Ovary (tissue), 9 donors: ENCODE measurements around the gene CAMTA1. TPM values are rescaled to one million over a fixed set of nuclear protein-coding genes. Genes with fewer than 3 reads are reported as not detected.

Experiments
- DNase-seq, 5 donors: peaks; one replicate each; pipeline ENCODE4 v3.0.0-alpha.2; 2019 to 2020
- H3K27ac ChIP-seq, 2 donors: fragments of 200-600 bp; one replicate each; pipeline versions ENCODE4 v1.5.1 to v1.8.0; 2019 to 2022
- H3K27me3 ChIP-seq: fragments of 200-600 bp; one replicate; pipeline ENCODE4 v1.8.0; 2022
- H3K36me3 ChIP-seq: fragments of 200-600 bp; sonication (generic); one replicate; pipeline ENCODE4 v1.5.1; 2019
- H3K4me1 ChIP-seq: one replicate; pipeline ENCODE4 v1.8.1; 2013; ENCODE audit warnings: mild to moderate bottlenecking, moderate library complexity; ENCODE audit not compliant: insufficient read depth
- H3K4me3 ChIP-seq: fragments of 200-600 bp; sonication (generic); one replicate; pipeline ENCODE4 v1.5.1; 2017
- H3K9me3 ChIP-seq, 2 donors: fragments of 200-600 bp in 1 of 2; sonication (generic) in 1 of 2; one replicate each; pipeline versions ENCODE4 v1.5.1 to v1.8.1; 2013 to 2019; ENCODE audit warnings: mild to moderate bottlenecking in 1 of 2, moderate library complexity in 1 of 2
- EP300 ChIP-seq: sonication (generic); formaldehyde crosslinking; IDR thresholded peaks from one replicate; pipeline ENCODE4 v1.6.1; 2017; ENCODE audit warnings: antibody characterized with exemption
- POLR2A ChIP-seq: fragments of 450-650 bp; IDR thresholded peaks from one replicate; pipeline ENCODE4 v1.6.1; 2017; ENCODE audit warnings: antibody characterized with exemption, mild to moderate bottlenecking, moderate library complexity
- WGBS, 3 donors: extraction: QIAGEN DNeasy Blood & Tissue Kit in 1 of 3; methylation state at CpG; one replicate each; pipeline versions ENCODE4 v1.1.5 to v1.1.7; 2013 to 2017; 5-methylcytosine and 5-hydroxymethylcytosine counted together
- intact Hi-C, 4 donors: fragments of 100-400 bp; cut with DNase I; formaldehyde crosslinking; loops; one replicate each; pipeline versions ENCODE4 v1.11.0 to v1.15.1; 2022 to 2023
- polyA plus RNA-seq, 2 donors: library from polyadenylated mRNA; stranded (reverse); fragments of 200-250 nt in 1 of 2; fragments of 350-450 nt in 1 of 2; fragmentation: Illumina TruSeq in 1 of 2; extraction: RNeasy Lipid Tissue Mini Kit (QIAGEN cat#74804) in 1 of 2; gene quantifications; one replicate each; pipeline ENCODE4 v1.2.3, GENCODE V29; 2013 to 2014
- total RNA-seq, 7 donors: library from RNA; depleted of rRNA in 2 of 7; stranded (reverse); fragments of >200 nt in 2 of 7; fragmentation: NEBNext Ultra II Directional in 3 of 7; extraction: Animal tissue kit (Norgen Biotek cat#: 25700) in 3 of 7; gene quantifications; one replicate each; pipeline versions ENCODE4 v1.1.0 to v1.2.4, GENCODE V29; 2016 to 2023
- TF ChIP-seq, protein P1 (sequence below), 3 donors: fragments of 450-650 bp in 2 of 3; fragments of 200-600 bp in 1 of 3; IDR thresholded peaks; one replicate each; pipeline versions ENCODE4 v1.5.1 to v1.8.0; 2016 to 2022; ENCODE audit warnings: antibody characterized with exemption in 3 of 3, mild to moderate bottlenecking in 1 of 3
- donor health status: DM: no; HTN: no; CAD: no; lungs with moderate emphysema.
- donor health status: DM: no; HTN: no; CAD: no.
- donor health status: Bipolar disorder and iron deficiency.
- donor health status: DM: yes; HTN: yes; CAD: no.
- donor health status: DM: no; HTN: no; CAD: no.
- donor health status: DM: yes; HTN: yes; CAD: no.

Gene CAMTA1
- total and polyA plus RNA-seq, 9 donors: 51.1 to 150 (median 67.4) TPM

DNA sequence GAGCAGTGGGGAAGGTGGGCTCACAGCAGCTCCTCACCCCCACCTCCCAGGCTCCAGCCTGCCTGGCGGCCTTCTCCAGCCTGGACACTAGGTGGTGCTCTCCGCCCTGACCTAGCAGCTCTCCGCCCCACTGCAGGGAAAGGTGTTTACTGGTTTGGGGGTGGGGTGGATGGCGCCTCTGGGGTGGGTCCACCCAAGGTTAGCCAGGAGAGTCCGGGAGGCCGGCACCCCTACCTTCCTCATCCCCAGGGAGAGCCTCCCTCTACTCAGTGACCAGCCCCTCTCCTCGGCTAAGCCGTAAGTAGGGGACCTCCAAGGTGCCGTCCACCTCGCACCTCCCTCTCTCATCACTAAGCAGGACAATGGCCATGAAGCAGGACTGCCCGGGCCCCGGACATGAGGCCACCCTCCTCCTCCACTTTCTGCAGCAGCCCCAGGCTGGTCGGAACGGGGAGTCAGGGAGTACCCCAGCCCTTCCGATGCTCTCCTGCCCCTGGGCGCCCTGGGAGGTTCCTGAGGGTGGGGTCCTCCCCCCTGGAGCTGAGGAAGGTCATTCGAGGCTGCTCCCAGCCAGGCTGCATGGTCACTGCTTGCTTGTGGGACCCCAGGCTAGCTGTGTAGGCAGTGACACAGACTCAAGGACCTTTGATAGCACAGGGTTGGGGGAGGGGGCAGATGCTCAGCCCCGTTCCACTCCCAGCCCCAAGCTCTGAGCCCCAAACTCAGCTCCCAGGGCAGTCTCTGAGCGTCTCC is 884.5 kb downstream of the CAMTA1 start:
- intact Hi-C loops: loop anchor here in 3 of 4 donors (2.0 to 5.0 kb wide), 4 partner anchors 81 to 233 kb away; no protein-coding TSS in a partner anchor
- no peak overlapping the region for H3K27ac ChIP-seq
- TF ChIP-seq, protein P1, sequence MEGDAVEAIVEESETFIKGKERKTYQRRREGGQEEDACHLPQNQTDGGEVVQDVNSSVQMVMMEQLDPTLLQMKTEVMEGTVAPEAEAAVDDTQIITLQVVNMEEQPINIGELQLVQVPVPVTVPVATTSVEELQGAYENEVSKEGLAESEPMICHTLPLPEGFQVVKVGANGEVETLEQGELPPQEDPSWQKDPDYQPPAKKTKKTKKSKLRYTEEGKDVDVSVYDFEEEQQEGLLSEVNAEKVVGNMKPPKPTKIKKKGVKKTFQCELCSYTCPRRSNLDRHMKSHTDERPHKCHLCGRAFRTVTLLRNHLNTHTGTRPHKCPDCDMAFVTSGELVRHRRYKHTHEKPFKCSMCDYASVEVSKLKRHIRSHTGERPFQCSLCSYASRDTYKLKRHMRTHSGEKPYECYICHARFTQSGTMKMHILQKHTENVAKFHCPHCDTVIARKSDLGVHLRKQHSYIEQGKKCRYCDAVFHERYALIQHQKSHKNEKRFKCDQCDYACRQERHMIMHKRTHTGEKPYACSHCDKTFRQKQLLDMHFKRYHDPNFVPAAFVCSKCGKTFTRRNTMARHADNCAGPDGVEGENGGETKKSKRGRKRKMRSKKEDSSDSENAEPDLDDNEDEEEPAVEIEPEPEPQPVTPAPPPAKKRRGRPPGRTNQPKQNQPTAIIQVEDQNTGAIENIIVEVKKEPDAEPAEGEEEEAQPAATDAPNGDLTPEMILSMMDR (IDR thresholded peaks at IDR 0.05): peak in 2 of 3 donors; percentile 30 to 33
- TF ChIP-seq POLR2A (no peak), EP300 (no peak)
- no peaks in the 10 kb centered on the region for H3K4me1 ChIP-seq
- H3K4me3 ChIP-seq: no peak overlapping the region
- H3K27me3 ChIP-seq: no peaks in the 10 kb centered on the region
- 16 to 20% (median 18%) methylated on average over 19 of the region's 19 CpGs for WGBS, 3 donors
- no peaks in the 10 kb centered on the region for H3K36me3 ChIP-seq
- peak in 3 of 5 donors; percentile 38 to 53 (median 41) for DNase-seq
- no peaks in the 10 kb centered on the region for H3K9me3 ChIP-seq

DNA sequence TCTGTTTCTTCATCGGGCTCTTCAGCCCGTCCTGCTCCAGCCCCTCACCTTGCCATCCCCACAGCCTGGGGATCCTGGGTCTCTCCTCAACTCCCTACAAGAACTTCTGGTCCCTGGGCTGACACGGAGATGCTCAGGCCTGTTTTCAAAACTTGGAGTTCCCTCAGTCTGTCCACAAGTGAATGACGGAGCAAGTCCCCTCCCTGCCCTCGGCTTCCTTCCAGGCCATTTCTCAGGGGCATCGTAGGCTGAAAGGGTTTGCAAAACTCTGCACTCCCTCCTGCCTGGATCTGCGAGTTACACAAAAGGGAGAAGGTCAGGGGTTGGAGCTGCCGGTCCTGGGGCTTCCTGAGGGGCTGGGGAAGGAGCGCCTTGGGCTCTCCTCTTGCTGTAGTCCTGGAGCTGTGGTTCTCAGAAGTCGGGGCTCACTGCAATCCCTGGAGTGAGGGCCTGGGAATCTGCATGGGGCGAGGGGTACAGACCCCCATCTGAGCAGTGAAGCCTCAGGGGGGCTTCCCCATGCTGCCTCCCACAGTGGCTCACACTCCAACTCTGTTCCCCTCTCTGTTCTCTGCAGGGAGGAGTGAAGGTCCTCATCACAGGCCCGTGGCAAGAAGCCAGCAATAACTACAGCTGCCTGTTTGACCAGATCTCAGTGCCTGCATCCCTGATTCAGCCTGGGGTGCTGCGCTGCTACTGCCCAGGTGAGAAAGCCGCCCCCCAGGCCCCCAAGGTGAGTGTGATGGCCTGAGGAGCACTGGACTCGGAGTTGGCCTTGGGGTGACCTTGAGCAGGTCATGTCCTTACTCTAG is 885.3 kb downstream of the CAMTA1 start:
- H3K9me3 ChIP-seq: no peaks in the 10 kb centered on the region
- no peak for DNase-seq
- no peak overlapping the region for H3K27ac ChIP-seq
- no peaks in the 10 kb centered on the region for H3K4me1 ChIP-seq
- no peaks in the 10 kb centered on the region for H3K36me3 ChIP-seq
- intact Hi-C loops: no loop called here
- H3K4me3 ChIP-seq: no peak overlapping the region
- WGBS, 3 donors: 58 to 67% (median 64%) methylated on average over 14 to 15 of the region's 15 CpGs
- no peak for TF ChIP-seq POLR2A
- H3K27me3 ChIP-seq: no peaks in the 10 kb centered on the region

DNA sequence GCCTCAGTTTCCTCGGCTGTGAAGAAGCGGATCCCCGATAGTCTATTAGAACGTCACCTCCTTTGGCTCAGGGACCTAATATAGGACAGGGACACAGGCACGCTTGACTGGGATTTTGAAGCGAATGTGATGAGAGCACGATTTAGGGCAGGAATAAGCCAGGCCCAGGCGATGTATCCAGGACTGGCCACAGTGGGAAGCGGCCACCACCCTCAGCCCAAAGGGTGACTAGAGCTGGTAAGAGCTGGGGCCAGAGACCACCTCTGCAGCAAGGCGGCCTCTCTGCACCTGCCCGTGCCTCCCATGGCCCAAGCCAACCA is 885.9 kb downstream of the CAMTA1 start:
- H3K4me3 ChIP-seq: no peak overlapping the region
- no peaks in the 10 kb centered on the region for H3K36me3 ChIP-seq
- H3K27ac ChIP-seq: no peak overlapping the region
- DNase-seq: no peak
- intact Hi-C loops: no loop called here
- H3K27me3 ChIP-seq: no peaks in the 10 kb centered on the region
- 89 to 96% (median 94%) methylated on average over 11 of the region's 11 CpGs for WGBS, 3 donors
- no peaks in the 10 kb centered on the region for H3K9me3 ChIP-seq
- no peaks in the 10 kb centered on the region for H3K4me1 ChIP-seq
- TF ChIP-seq EP300 (no peak), POLR2A (no peak)
- TF ChIP-seq, protein P1 (IDR thresholded peaks at IDR 0.05): no peak

DNA sequence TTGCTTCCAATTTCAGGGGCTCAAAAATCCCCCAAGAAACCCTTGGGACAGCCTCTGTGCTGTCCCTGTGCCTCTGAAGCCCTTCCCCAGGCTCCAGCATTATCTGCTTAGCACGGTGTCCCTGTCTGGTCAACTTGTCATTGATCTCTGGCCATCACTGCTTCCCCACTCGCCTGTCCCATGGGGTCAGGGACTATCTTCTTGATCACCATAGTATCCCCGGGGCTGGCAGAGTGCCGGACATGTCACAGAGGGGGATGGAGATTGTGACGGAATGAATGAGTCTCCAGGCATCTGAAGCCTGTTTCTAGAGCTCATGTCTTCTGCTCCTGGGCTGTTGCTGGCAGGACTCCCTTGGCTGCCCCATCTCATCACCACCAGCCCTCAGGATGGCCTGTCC is 886.4 kb downstream of the CAMTA1 start:
- H3K27me3 ChIP-seq: no peaks in the 10 kb centered on the region
- no peak for DNase-seq
- intact Hi-C loops: no loop called here
- no peak overlapping the region for H3K27ac ChIP-seq
- no peaks in the 10 kb centered on the region for H3K9me3 ChIP-seq
- no peaks in the 10 kb centered on the region for H3K36me3 ChIP-seq
- no peak overlapping the region for H3K4me3 ChIP-seq
- WGBS, 3 donors: 80 to 82% (median 80%) methylated on average over 5 of the region's 5 CpGs
- no peaks in the 10 kb centered on the region for H3K4me1 ChIP-seq
- TF ChIP-seq EP300: no peak
- TF ChIP-seq, protein P1 (IDR thresholded peaks at IDR 0.05): no peak
- TF ChIP-seq POLR2A: no peak

DNA sequence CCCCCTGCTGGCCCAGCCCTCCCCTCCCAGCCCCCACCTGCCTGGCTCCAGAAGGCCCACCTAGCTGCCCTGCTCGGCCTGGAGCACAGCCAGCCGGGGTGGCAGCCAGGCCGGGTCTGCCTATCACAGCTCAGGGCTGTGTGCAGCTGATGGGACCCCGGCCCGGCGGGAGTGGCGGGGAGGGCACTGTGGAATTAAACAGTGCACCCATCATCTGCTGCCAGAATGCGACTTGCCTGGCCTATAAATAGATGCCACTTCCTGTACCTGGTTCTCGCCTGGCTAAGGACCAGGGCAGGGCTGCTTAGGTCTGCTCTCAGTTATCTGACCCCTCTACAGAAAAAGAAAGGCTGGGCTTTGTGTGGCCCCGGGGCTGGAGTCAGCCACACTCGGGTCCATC is 887.6 kb downstream of the CAMTA1 start:
- WGBS, 3 donors: 69 to 74% (median 71%) methylated on average over 11 of the region's 11 CpGs

More for the DNA sequence above, 887.6 kb downstream of the CAMTA1 start:
- no peak for DNase-seq
- no peaks in the 10 kb centered on the region for H3K4me1 ChIP-seq
- H3K36me3 ChIP-seq: no peaks in the 10 kb centered on the region
- TF ChIP-seq POLR2A (no peak), EP300 (no peak)
- TF ChIP-seq, protein P1 (IDR thresholded peaks at IDR 0.05): no peak
- no peak overlapping the region for H3K27ac ChIP-seq
- no peaks in the 10 kb centered on the region for H3K9me3 ChIP-seq
- intact Hi-C loops: no loop called here
- no peaks in the 10 kb centered on the region for H3K27me3 ChIP-seq
- H3K4me3 ChIP-seq: no peak overlapping the region
